ENCODE results near the gene FXYD3. TPM values are rescaled to one million over a fixed set of nuclear protein-coding genes. Genes with fewer than 3 reads are reported as not detected.

FXYD3 gene
- total RNA-seq, 1 donor from 2014 or later = 434 TPM

DNA sequence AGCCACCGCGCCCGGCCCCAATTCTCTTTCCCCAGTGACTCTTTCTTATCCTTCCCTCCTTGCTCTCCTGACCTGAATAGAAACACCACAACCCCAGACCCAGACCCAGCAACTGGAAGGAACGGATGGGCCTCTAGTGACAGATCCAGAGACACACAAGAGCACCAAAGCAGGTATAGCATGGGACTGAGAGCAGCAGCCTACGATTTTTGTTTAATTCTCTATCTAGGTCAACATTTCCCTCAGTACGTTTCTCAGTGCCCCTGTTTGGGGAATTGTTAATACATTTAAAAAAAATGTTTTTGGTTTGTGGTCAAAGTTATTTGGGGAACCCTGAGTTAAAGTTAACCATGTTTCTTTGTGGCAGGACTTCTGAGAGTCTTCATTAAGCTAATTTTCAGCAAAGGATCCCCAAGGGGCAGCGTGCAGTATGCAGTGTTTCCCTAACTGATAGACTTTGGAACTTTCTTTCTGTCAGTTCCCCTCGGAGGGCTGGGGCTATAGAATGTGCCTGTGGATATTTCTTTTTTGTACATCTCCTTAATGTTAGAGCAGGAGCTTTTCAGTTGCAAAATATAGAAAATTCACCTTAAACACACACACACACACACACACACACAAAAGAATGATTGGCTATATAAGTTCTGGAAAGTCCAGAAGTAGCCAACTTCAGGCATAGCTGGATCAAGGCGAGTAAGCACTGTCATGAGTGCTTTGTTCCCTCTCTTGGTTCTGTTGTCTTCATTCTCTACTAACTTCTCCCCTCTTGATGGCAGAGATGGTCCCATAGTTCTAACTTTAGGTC is 45.2 kb downstream of the FXYD3 start:
- no peak for DNase-seq (ENCODE audit: low spot score)

DNA sequence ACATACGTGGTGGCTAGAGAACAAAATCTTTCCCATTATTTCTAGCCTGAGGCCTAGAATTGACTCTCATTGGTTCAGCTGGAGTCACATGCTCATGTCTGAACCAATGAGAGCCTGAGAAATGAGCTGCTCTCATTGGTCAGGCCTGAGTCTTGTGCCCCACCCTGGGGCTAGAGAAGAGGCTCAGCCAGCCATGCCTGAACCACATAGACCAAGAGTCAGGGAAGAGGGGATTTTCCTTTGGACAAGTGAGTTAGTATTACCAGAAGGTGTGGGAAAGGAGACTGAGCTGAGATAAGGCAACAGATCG is 45.8 kb downstream of the FXYD3 start:
- DNase-seq (ENCODE audit: low spot score) = no peak

DNA sequence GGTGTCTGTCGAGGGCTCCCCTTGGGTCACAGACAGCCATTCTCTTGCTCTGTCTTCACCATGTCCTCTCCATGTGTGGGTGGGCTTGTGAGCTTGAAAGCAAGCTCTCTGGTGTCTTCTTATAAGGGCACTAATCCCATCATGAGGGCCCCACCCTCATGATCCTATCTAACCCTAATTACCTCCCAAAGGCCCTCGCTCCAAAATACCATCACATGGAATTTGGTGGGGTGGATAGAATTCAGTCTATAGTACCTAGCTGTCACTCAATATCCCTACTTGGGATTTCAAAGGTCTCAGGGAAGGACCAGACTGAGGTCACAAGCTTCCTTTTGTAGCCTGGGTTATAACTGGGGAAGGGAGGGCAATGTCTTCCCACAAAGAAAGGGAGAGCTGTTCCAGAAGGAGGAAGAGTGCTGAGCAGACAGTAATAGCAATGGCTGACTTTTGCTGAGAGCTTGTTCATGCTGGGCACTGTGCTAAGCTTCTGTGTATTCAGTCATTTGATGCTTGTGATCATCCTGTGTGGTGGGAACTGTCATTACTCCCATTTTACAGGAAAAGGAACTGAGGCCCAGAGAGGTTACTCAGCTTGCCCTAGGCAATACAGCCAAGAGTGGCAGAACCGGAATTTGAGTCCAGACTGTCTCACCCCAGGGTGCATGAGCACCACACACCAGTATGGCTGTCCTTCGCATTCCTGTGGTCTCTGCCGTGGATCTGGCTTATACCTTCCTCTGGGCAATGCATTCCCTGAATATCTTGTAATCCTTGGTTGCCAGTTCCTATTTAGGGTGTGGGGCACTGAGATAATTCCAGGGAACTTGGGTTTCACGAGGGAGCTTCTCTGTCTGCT is 47.1 kb downstream of the FXYD3 start:
- no peak for DNase-seq (ENCODE audit: low spot score)

DNA sequence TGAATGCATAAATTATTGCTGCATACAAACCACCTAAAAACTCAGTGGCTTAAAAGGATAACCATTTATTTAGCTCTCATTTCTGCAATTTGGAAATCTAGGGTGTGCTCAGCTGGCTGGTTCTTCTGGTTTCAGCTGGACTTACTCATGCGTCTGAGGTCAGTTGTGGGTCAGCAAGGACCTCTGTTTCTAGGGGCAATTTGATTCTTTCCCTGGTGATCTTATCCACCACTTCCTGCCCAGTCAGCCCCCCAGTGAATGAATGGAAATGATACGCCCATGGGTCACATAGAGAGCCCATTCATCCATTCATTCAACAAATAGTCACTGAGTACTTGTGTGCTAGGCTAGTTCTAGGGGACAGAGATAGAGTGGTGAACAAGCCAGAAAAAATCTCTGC is 48.8 kb downstream of the FXYD3 start:
- DNase-seq (ENCODE audit: low spot score) = no peak

DNA sequence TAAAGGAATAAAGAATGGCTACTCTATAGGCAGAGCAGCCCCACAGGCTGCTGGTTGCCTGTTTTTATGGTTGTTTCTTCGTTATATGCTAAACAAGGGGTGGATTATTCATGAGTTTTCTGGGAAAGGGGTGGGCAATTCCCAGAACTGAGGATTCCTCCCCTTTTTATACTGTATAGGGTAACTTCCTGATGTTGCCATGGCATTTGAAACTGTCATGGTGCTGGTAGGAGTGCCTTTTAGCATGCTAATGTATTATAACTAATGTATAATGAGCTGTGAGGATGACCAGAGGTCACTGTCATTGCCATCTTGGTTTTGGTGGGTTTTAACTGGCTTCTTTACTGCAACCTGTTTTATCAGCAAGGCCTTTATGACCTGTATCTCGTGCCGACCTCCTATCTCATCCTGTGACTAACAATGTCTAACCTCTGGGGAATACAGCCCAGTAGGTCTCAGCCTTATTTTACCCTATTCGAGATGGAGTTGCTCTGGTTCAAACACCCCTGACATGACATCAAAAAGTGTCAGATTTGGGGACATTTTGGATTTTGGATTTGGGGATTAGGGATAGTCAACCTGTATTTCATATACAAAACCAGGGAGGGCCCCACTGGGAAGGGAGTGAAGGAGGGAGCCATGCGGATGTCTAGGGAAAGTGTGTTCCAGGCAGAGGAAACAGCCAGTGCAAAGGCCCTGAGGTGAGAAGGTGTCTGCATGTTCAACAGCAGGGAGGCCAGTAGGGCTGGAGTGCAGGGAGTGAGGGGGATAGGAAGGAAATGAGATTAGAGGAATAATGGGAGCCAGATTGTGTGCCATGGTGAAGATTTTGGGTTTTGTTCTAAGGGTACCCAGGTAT is 49.8 kb downstream of the FXYD3 start:
- DNase-seq (ENCODE audit: low spot score) = no peak

GRCh38 chr19:35166100-35167063 is 50.8 kb downstream of the FXYD3 start:
- DNase-seq (ENCODE audit: low spot score) = peak; percentile 13

DNA sequence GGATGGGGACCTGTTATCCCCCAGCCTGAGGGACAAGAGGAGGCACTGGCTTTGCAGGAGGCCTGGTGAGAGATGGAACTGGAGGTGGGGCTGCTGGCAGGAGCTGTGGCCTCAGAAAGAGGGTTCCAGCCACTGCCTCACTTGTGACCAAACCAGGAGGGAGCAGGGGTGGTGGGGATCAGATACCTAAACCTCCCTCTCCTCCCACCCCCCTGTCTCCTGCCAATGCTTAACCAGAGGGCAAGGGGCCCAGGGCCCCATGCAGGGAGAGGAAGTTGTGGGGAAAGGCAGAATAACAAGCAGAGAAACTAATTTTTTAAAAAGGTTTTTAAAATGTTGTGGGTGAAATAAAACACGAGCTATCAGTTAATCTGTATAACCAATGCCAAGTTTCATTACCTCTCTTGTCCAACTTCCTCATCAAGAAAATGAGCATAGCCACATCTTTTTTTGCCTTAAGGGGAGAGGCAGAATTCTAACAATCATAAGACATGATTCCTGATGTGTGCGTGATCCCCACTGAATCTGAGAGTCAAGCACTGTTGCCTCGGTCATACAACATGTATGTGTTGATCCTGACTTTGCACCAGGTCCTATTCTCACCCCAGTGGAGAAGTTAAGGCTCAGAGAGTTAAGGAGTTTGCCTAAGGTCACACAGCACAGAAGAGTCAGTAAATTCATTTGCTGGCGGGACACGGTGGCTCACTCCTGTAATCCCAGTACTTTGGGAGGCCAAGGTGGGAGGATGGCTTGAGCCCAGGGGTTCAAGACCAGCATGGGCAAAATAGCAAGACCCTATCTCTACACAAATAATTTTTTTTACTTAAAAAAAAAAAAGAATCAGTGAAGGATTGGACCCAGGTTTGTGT is 51.9 kb downstream of the FXYD3 start:
- peak; percentile 33 for DNase-seq (ENCODE audit: low spot score)

DNA sequence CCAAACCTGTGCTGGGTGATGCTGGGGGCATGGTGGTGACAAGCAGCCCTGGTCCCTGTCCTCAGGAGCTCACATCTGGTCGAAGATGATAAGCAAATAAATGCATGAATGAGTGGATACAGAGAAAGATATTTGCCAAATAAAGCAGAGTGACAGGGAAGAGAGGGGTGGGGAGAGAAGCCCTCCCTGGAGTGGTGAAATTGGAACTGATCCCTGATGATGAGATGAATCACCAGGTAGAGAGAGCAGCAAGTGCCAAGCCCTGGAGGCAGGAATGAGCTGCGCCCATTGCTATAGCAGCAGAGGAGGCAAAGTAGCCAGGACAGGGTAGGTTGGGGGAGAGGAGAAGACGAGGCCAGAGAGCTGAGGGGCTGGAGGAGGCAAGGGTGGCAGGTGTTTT is 52.6 kb downstream of the FXYD3 start:
- peak; percentile 23 for DNase-seq (ENCODE audit: low spot score)

- peak; percentile 26 for DNase-seq (ENCODE audit: low spot score)
Measured at GRCh38 chr19:35169221-35169995, 53.8 kb downstream of the FXYD3 start.

DNA sequence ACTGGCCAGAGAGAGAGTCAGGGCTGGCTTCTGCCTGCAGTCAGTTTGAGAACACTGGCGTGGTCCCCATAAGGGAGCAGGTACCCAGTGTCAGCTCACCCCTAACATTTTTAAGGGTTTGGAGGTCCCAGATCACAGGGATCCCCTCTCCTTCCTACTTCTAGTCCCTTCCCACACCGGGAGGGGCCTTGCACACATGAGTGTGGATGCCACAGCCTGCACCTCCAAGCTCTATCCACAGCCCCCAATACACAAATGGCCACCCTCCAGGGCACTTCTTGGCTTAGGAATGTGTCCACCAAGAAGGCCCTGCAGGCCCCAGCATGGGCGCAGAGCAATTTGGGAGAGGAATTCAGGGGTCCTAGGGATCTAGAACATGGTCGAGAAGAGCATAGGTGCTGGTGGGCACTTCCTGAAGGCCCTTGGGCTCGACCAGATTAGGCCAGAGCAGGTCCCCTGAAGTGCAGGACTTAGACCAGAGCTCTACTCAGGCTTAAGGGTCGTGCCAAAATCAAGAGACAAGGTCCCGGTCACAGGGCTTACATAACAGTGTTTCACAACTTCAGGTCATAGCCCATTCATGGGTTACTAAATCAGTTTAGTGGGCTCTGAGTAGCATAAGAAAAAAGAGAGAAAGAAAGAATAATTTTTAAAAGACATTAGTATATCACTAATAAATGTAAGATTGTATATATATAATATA is 54.9 kb downstream of the FXYD3 start:
- DNase-seq (ENCODE audit: low spot score) = peak; percentile 35

- DNase-seq (ENCODE audit: low spot score) = peak; percentile 41
Measured at GRCh38 chr19:35171730-35172129, 56.1 kb downstream of the FXYD3 start.

Other genes starting within 250 kb of the FXYD3 start
- 4.6 TPM for gene ZNF30, start 188.9 kb upstream of the FXYD3 start, total RNA-seq
- gene ZNF792, start 151.6 kb upstream of the FXYD3 start, total RNA-seq = 10.2 TPM
- 71.3 TPM for gene GRAMD1A, start 115.5 kb upstream of the FXYD3 start, total RNA-seq
- 9.8 TPM for gene SCN1B, start 85.4 kb upstream of the FXYD3 start, total RNA-seq
- 0.73 TPM for gene HPN, start 74.1 kb upstream of the FXYD3 start, total RNA-seq
- 15.5 TPM for gene LGI4, start 19.2 kb downstream of the FXYD3 start, total RNA-seq
- 50.2 TPM for gene FXYD1, start 23.0 kb downstream of the FXYD3 start, total RNA-seq
- gene FXYD7, start 27.4 kb downstream of the FXYD3 start, total RNA-seq = 0.62 TPM
- 136 TPM for gene FXYD5, start 38.9 kb downstream of the FXYD3 start, total RNA-seq
- not detected for gene FAM187B, start 112.9 kb downstream of the FXYD3 start, total RNA-seq
- gene LSR, start 133.2 kb downstream of the FXYD3 start, total RNA-seq = 55.2 TPM
- gene USF2, start 153.1 kb downstream of the FXYD3 start, total RNA-seq = 113 TPM
- 1.2 TPM for gene HAMP, start 166.7 kb downstream of the FXYD3 start, total RNA-seq
- gene MAG, start 176.3 kb downstream of the FXYD3 start, total RNA-seq = not detected
- 4.2 TPM for gene CD22, start 213.4 kb downstream of the FXYD3 start, total RNA-seq
- not detected for gene FFAR1, start 232.1 kb downstream of the FXYD3 start, total RNA-seq
- not detected for gene FFAR3, start 242.6 kb downstream of the FXYD3 start, total RNA-seq